ENCODE results near the gene LECT2.

LECT2 gene

DNA sequence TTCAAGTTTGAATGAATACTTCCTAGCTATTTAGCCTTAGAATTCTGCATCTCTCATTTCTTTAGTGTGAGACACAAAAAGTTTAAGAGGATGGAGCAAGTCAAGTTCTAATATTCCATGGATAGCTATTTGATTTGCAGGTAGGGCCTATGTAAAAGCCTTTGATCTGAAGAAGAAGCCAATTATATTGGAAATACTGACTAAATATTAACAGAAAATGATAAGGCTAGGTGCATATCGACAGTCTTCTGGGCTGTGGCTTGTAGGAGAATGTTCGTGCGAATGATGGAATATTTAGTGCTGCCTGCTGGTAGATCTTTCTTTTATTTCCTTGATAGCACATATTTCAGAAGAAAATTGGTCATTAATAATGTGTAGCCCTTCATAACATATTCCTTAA is at the start of gene LECT2:
Gene LECT2, minus strand, starts transcription at position 85 of the 400 bp plus-strand sequence. CDS start 150 bp downstream, outside the sequence.
- no peak for FAIRE-seq

- no peak for FAIRE-seq
These were observed 49.7 kb upstream of the LECT2 start for GRCh38 chr5:136004436-136004835.

GRCh38 chr5:136001466-136001981 is 46.7 kb upstream of the LECT2 start:
- no peak for FAIRE-seq

DNA sequence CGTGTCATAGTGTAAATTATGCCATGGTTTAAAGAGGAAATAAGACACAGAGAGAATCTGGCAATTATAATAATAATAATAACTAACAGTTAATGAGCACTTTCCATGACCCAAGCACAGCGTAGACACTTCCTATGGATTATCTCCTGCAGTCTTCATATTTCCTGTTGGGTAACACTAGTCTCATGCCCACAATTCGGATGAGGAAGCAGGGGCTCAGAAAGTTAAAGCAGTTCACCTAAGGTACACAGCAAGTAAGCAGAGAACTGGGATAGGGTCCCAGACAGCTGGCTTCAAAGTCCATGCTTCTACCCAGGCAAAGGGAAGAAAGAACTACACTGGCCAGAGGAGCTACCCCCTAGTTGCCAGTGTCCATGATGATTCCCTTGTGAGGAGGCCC is 46.1 kb upstream of the LECT2 start:
- no peak for FAIRE-seq

DNA sequence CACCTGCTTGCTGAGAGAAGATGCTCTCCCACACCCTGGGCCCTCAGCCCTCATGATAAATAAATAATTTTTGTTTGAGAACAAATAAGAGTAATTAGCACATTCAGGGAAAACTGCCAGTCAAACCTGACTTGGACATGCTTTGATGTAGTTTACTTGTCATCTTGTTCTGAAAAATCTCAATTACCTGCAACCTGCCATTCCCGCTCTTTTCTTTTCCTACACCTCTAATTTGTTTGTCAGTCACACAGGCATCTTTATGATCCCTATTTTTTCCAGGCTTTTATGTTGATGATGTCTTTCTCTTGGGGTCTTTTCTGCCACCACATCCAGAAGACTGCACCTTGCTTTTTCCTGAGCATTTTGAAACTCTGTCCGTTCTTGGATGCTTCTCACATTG is 45.4 kb upstream of the LECT2 start:
- FAIRE-seq: no peak

GRCh38 chr5:135999406-136000139 is 44.8 kb upstream of the LECT2 start:
- no peak for FAIRE-seq

DNA sequence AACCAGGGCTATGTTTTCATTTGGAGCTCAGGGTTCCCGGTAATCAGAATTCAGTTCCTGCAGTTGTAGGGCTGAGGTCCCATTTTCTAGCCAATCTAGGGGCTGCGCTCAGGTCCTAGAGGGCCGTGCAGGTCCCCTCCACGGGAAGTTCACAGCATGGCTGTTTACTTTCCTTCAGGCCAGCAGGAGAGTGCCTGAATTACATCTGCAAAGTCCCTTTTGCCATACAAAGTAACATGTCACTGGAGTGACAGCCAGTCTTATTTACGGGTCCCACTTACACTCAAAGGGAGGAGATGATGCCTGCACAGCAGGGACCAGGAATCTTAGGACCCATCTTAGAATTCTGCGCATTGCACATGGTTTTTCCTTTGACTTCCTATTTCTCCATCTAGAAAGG is 44.1 kb upstream of the LECT2 start:
- FAIRE-seq: no peak

DNA sequence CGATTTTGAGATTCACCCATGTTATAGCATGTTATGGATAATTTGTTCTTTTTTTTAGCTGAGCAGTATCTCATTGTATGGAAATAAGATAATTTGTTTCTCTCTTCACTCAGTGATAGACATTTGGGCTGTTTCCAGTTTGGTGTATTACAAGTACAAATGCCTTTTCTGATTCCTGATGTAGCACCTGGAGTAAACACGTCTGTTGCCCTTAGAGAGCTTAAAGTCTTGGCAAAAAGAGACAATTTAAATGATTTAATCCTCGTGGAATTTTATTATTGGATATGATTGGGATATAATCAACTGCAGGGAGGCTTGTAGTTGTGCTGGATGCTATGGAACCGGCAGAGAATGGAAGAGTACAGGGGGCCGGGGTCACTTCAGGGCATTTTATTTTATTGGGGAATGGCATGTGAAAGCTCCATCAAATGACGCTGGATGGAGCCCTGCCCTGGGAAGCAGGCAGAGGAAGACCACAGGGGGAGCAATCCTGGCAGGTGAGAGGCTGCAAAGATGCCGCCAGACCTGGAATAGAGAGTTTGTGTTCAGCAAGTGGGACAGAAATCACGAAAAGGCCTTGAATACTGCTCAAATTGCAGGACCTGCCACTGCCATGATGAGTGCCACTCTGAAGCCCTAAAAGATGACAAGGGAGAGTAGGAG is 43.0 kb upstream of the LECT2 start:
- FAIRE-seq: no peak

GRCh38 chr5:135996611-135997010 is 41.8 kb upstream of the LECT2 start:
- no peak for FAIRE-seq

- FAIRE-seq: no peak
These were observed 41.2 kb upstream of the LECT2 start for GRCh38 chr5:135995976-135996375.

DNA sequence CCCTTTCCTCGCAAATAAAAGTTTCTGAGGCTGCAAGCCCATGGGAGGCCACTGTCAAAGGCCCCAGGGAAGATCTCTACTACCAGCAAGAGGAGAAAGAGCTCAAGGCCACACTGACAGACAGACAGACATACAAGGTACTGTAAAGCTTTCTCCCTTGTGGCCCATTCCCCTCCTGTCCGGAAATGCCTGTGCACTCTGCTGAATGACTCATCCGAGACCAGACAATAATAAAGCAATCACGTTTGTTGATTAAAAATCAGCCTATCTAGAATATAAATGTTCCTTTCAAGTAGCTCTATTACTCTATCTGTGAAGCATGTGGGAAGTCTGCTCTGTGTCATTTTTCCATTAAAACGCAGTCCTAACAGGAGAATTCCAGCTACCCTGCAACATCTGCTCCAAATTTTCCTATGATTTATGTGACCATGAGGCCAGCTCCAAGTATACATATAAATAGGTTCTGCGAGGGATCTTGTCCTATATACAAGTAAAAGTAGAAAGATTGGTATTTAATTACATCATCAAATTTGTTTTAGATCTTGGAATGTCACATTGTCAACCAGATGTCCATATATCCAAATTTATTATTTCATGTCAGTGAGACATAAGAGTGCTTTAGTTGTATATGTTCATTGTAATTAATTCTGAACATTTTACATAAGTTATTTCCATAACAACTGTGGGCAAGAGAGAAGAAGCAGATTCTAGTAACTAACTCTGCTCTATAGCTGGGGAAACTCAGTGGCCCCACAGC is 39.3 kb upstream of the LECT2 start:
- no peak for FAIRE-seq

DNA sequence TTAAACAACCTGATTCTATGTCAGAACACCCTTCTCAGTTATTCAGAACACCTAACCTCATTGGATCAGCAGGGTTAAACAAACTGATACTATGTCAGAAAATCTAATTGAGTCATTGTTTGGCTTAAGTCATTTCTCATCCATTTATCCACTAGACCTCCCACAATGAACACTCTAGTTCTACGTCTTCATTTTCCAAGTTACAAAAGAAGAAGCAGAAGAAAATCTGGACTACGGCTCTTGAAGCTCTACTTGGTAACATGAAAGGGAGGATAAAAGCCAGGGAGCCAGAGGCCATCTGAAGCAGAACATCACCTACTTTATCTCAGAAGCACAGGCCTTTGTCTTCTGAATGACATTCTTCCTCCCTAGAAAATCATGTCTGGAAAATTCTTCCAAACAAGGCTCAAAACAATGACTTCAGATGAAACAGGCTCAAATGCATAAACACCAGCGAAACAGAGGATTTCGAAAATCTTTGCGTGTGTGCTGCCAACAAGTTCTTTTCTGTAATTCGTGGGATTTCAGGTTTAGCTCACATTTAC is 38.6 kb upstream of the LECT2 start:
- no peak for FAIRE-seq

DNA sequence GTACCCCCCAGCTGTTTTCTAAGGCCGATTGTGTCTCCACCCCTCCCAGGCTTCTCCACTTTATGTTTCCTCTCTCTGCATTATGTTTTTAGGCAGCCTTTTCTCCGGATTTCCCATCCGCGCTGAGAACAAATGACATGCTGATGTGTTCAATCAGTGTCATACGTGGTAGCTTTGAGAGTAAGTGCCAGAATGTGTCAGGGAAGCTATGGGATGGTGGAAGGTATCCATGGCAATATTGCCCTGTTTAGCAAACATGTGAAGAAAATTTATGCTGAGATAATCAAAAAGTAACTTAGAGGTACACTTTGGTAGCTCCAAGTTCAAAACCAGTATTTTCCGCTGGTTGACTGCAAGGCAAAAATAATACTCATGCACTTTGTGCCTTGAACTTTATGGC is 36.6 kb upstream of the LECT2 start:
- FAIRE-seq: no peak

DNA sequence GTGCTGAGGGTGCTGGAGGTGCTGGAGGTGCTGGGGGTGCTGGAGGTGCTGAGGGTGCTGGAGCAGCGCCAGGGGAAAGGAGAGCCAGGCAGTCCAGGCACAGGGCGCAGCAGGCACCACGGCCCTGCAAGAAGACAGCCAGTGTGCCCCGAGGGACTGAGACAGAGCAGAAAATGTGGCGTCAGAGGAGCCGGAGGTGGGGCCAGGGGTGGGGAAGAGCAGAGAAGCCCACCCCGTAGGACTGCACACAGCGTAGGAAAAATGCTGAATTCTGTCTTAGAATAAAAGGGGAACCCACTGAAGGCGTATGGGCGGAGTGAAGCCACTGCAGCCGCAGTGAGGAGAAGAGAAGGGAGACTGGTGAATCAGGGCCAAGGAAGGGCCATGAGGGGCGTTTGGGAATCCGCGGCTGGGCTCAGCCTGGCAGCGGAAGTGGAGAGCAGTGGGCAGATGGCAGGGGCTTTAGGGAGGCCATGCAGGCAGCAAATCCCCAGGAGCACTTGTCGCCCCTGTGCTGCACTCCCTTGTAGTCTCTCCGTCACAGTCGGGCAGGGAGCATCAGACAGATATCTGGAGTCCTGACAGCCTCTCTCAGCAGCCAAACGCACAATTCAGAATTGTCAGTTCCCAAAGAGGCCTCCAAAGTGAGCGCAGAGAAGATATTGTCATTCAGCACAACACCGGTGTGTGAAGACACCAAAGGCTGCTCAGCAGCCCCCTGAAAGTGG is 35.9 kb upstream of the LECT2 start:
- no peak for FAIRE-seq

DNA sequence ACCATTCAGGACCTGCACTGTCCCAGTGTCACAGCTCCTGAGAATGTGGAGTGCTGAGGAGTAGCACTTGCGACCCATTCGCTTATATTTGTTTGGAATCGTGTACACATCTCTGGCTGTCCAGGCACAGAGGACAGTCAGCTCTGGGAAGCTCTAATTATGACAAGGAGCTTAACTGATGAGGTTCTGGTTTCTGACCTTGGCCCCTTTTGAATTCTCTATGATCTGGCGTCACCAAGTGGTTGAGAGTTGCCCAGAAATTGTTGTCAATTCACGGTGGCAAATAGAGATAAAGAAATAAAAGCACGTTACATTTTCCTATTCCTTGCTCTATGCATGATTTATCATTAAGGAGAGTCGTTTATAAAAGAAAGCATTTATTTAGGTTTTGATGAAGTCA is 34.9 kb upstream of the LECT2 start:
- FAIRE-seq: no peak

DNA sequence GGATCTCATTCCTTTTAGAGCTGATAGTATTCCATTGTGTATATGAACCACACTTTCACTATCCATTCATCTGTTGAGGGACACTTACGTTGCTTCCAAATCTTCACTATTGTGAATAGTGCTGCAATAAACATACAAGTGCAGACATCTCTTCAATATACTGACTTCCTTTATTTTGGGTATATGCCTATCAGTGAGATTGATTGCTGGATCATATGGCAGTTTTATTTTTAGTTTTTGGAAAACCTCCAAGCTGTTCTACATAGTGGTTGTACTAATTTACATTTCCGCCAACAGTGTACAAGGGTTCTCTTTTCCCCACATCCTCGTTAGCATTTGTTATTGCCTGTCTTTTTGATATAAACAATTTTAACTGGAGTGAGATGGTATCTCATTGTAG is 33.8 kb upstream of the LECT2 start:
- no peak for FAIRE-seq

- no peak for FAIRE-seq
These were observed 32.2 kb upstream of the LECT2 start for GRCh38 chr5:135986891-135987401.

- FAIRE-seq: no peak
These were observed 31.6 kb upstream of the LECT2 start for GRCh38 chr5:135986401-135986800.

GRCh38 chr5:135985951-135986350 is 31.2 kb upstream of the LECT2 start:
- no peak for FAIRE-seq

- FAIRE-seq: no peak
These were observed 25.8 kb upstream of the LECT2 start for GRCh38 chr5:135980620-135981019.

DNA sequence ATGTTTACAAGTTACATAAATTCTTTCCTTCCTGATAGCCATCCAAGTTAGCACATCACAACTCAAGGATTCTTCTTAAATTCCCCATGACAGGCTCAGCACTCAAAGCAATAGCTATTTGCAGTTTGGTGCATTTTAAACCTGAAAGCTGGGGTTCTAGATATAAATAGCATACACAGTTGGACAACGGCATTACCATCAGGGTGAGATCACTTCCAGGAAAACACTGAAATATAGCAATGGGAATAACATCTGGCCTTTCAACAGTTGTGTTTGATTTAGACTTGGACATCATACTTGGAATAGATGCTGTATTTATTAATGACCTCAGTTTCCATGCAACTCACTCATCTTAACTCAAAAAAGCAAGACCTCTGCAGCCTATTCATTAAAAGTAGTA is 24.7 kb upstream of the LECT2 start:
- no peak for FAIRE-seq

DNA sequence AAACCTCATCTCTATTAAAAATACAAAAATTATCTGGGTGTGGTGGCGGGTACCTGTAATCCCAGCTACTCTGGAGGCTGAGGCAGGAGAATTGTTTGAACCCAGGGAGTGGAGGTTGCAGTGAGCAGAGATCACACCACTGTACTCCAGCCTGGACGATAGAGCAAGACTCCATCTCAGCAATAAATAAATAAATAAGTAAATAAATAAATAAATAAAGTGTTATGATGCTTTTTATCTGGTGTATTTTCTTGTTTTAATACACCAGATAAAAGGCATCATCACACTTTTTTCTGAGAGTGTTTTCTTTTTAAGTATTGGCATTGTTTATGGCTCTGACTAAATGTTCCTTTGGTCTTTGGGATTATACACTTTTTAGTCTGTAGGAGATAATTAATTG is 24.2 kb upstream of the LECT2 start:
- FAIRE-seq: no peak
